K562 (cell line): ENCODE measurements around the gene APLP1. TPM values are rescaled to one million over a fixed set of nuclear protein-coding genes. Genes with fewer than 3 reads are reported as not detected.
A peak's percentile ranks its signal among the peaks of the same experiment; 100 is the strongest.

Experiments used
- ARID3B ChIP-seq: fragments of 250-450 bp; sonication (Bioruptor Pico); IDR thresholded peaks from 2 replicates; pipeline ENCODE4 v1.4.0; 2020; ENCODE audit warnings: borderline replicate concordance
- CBFB ChIP-seq: sonication (generic); formaldehyde crosslinking; IDR thresholded peaks from 2 replicates; pipeline ENCODE4 v1.4.0; 2020; ENCODE audit warnings: mild to moderate bottlenecking, missing genetic modification reagents
- CEBPB ChIP-seq: fragments of 450-650 bp; IDR thresholded peaks from 2 replicates; pipeline ENCODE4 v1.6.1; 2016; ENCODE audit warnings: missing genetic modification characterization, missing compliant biosample characterization
- ETS2 ChIP-seq: IDR thresholded peaks from 2 replicates; pipeline ENCODE4 v1.6.1; 2016; ENCODE audit warnings: borderline replicate concordance, missing genetic modification characterization, mild to moderate bottlenecking, moderate library complexity, missing compliant biosample characterization; ENCODE audit not compliant: poor library complexity, severe bottlenecking
- HMG20A ChIP-seq: fragments of 450-650 bp; formaldehyde crosslinking; conservative IDR thresholded peaks from 2 replicates; pipeline ENCODE4 v1.4.0; 2020; ENCODE audit warnings: mild to moderate bottlenecking, mixed read lengths
- KHSRP ChIP-seq: fragments of 450-650 bp; IDR thresholded peaks from 2 replicates; pipeline ENCODE4 v1.6.1; 2017
- MBD2 ChIP-seq: sonication (generic); IDR thresholded peaks from 2 replicates; pipeline ENCODE4 v1.6.1; 2016; ENCODE audit warnings: low read depth, borderline replicate concordance
- NFE2 ChIP-seq: IDR thresholded peaks from 2 replicates; pipeline ENCODE4 v1.6.1; 2014; ENCODE audit warnings: antibody characterized with exemption, low read depth
- NR3C1 ChIP-seq: sonication (generic); formaldehyde crosslinking; IDR thresholded peaks from 2 replicates; pipeline ENCODE4 v1.8.1; 2022; ENCODE audit warnings: missing genetic modification reagents
- PHB2 ChIP-seq: fragments of 450-650 bp; IDR thresholded peaks from 2 replicates; pipeline ENCODE4 v1.6.1; 2017; ENCODE audit warnings: low read depth
- POLR2AphosphoS2 ChIP-seq: IDR thresholded peaks from 2 replicates; pipeline ENCODE4 v1.6.1; 2012; ENCODE audit warnings: low read length, improper control_type of control experiment
- RREB1 ChIP-seq: fragments of 250-450 bp; sonication (Bioruptor Pico); IDR thresholded peaks from 2 replicates; pipeline ENCODE4 v1.4.0; 2020
- RUNX1 ChIP-seq: sonication (generic); IDR thresholded peaks from 2 replicates; pipeline ENCODE4 v1.6.1; 2016; ENCODE audit warnings: antibody characterized with exemption, low read depth
- SIRT6 ChIP-seq: IDR thresholded peaks from one replicate; pipeline ENCODE4 v1.6.1; 2012; ENCODE audit warnings: low read depth, mild to moderate bottlenecking, control low read depth, inconsistent platforms, low read length, moderate library complexity
- SPI1 ChIP-seq: IDR thresholded peaks from 2 replicates; pipeline ENCODE4 v1.6.1; 2011; ENCODE audit warnings: low read depth, low read length, control low read depth, borderline replicate concordance
- TCF3 ChIP-seq: sonication (generic); formaldehyde crosslinking; IDR thresholded peaks from 2 replicates; pipeline ENCODE4 v1.4.0; 2020; ENCODE audit warnings: mild to moderate bottlenecking, missing genetic modification reagents
- WHSC1 ChIP-seq: IDR thresholded peaks from one replicate; pipeline ENCODE4 v1.6.1; 2012; ENCODE audit warnings: low read length, control low read depth, inconsistent platforms
- XRCC4 ChIP-seq: IDR thresholded peaks from one replicate; pipeline ENCODE4 v1.6.1; 2011; ENCODE audit not compliant: insufficient read depth, insufficient read length; ENCODE audit errors: extremely low read depth
- ZFPM2 ChIP-seq: fragments of 250-450 bp; sonication (Bioruptor Pico); IDR thresholded peaks from 2 replicates; pipeline ENCODE4 v1.5.1; 2022; ENCODE audit warnings: mild to moderate bottlenecking
- ZNF253 ChIP-seq: fragments of 250-450 bp; sonication (Bioruptor Pico); conservative IDR thresholded peaks from 2 replicates; pipeline ENCODE4 v1.6.1; 2021; ENCODE audit warnings: mild to moderate bottlenecking
- ZNF551 ChIP-seq: fragments of 250-450 bp; sonication (Bioruptor Pico); IDR thresholded peaks from 2 replicates; pipeline ENCODE4 v1.5.0; 2021; ENCODE audit warnings: mild to moderate bottlenecking, moderate library complexity
- ZNF589 ChIP-seq: fragments of 200-800 bp; sonication (Bioruptor generic); IDR thresholded peaks from 2 replicates; pipeline ENCODE4 v1.6.1; 2016; ENCODE audit warnings: low read depth, missing genetic modification characterization, missing compliant biosample characterization
- ZNF780A ChIP-seq: fragments of 250-450 bp; sonication (Bioruptor Pico); IDR thresholded peaks from 2 replicates; pipeline ENCODE4 v1.5.0; 2021; ENCODE audit warnings: mild to moderate bottlenecking
- polyA plus RNA-seq, 8 experiments: library from polyadenylated mRNA; depleted of rRNA in 4 of 8; stranded (reverse) in 5 of 8; unstranded in 3 of 8; fragments of >200 nt; fragmentation: Nextera tagmentation in 2 of 8; fragmentation: Illumina TruSeq in 1 of 8; extraction: Ambion mirVana in 2 of 8; extraction: Trizol in 1 of 8; gene quantifications; 2 replicates each; pipeline versions ENCODE4 v1.2.1 to v1.2.3, GENCODE V29; 2011 to 2014; ENCODE audit warnings: inconsistent platforms in 1 of 8, missing spikeins in 1 of 8
- total RNA-seq, 7 experiments: library from RNA; depleted of rRNA in 6 of 7; stranded (reverse); fragments of >200 nt in 6 of 7; fragmentation: Illumina TruSeq in 2 of 7; extraction: Trizol in 2 of 7; gene quantifications; 2 replicates each; pipeline versions ENCODE4 v1.2.1 to v1.2.3, GENCODE V29; 2011 to 2021; ENCODE audit warnings: low replicate concordance in 1 of 7

APLP1 gene
- total and polyA plus RNA-seq, 9 of the 15 experiments (the other 6 are each of a cell fraction or from before 2014, with no cell fraction given): 0.69 to 9.9 (median 4.7) TPM

- TF ChIP-seq RUNX1: no peak
- TF ChIP-seq SIRT6: no peak
- no peak for TF ChIP-seq ETS2
- no peak for TF ChIP-seq ZNF780A (CRISPR knock-in tag)
- no peak for TF ChIP-seq WHSC1
- TF ChIP-seq PHB2: no peak
- TF ChIP-seq XRCC4: no peak
- TF ChIP-seq CEBPB (tag): no peak
- no peak for TF ChIP-seq POLR2AphosphoS2
- no peak for TF ChIP-seq MBD2
- TF ChIP-seq KHSRP: no peak
- TF ChIP-seq ZNF589 (CRISPR knock-in tag): peak; percentile 80
- no peak for TF ChIP-seq ZNF551
- TF ChIP-seq HMG20A (CRISPR knock-in tag): no peak
- 0 out of 2 replicates have a peak, but pooled peaks have one; percentile 53 for TF ChIP-seq RREB1 (CRISPR knock-in tag)
- TF ChIP-seq TCF3 (CRISPR knock-in tag): 0 out of 2 replicates have a peak, but pooled peaks have one; percentile 27
- TF ChIP-seq ZFPM2 (CRISPR knock-in tag): no peak
- peak; percentile 81 for TF ChIP-seq NR3C1 (CRISPR knock-in tag)
- no peak for TF ChIP-seq ARID3B (CRISPR knock-in tag)
- no peak for TF ChIP-seq SPI1
- TF ChIP-seq CBFB (CRISPR knock-in tag): 0 out of 2 replicates have a peak, but pooled peaks have one; percentile 20
- TF ChIP-seq NFE2: peak; percentile 89
- TF ChIP-seq ZNF253 (CRISPR knock-in tag): no peak
Measured at GRCh38 chr19:35879770-35880317, 11.5 kb downstream of the APLP1 start (continued).
